ENCODE measurements around the gene SAMD7.

DNA sequence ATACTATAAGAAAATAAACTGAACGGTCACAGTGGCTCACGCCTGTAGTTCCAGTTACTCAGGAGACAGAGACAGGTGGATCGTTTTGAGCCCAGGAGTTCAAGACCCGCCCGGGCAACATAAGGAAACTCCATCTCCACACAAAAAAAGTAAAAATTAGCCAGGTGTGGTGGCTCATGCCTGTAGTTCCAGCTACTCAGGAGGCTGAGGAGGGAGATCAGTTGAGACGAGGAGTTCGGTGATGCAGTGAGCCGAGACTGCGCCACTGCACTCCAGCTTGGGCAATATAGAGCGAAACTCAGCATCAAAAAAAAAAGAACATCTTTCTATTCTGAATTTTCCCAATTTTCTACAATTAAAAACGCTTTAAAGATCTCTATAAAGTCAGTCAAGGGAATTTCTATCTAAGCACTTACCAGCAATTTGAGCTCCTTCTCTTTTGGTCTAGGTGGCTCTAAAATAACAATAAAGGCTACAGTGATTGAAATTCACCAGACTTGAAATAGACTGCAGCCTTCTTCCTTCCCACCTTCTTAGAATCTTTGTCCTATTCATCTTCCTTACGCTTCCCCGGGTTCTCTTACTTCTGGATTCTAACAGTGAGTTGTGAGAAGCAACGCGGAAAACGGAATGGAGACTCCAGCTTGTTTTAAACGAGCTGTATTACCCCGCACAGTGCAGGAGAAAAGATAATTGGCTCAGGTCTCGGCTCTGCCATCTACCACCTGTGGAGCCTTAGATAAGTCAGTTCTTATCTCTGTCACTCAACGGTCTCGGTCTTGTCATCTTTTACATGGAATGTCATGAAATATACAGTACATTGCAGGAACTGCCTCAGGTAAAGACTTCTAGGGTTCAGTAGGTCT, 54.4 kb downstream of the SAMD7 start:
- TF ChIP-seq POLR2A (IDR thresholded peaks at IDR 0.05; ENCODE audit: low read depth, low read length) (no peak), POLR2AphosphoS5 (IDR thresholded peaks at IDR 0.05; ENCODE audit: low read depth, low read length) (no peak), POU2F2 (IDR thresholded peaks at IDR 0.05; ENCODE audit: low read depth, low read length) (no peak), TAF1 (IDR thresholded peaks at IDR 0.05; ENCODE audit: low read depth, low read length) (no peak), SPI1 (IDR thresholded peaks at IDR 0.05; ENCODE audit: low read depth, low read length) (no peak), PAX5 (IDR thresholded peaks at IDR 0.05; ENCODE audit: insufficient read depth, low read length, severe bottlenecking) (no peak)

Data from GM12891 (cell line).